ENCODE results near the gene DUSP6. TPM values are rescaled to one million over a fixed set of nuclear protein-coding genes. Genes with fewer than 3 reads are reported as not detected.

The DUSP6 gene
- total RNA-seq, 1 experiment from 2014 or later, result 20.3 TPM

- Histone ChIP-seq H3K27me3 (ENCODE audit: control insufficient read depth, insufficient read depth, low read length) (no peaks in the 10 kb centered on the region), H3K4me1 (ENCODE audit: control insufficient read depth, insufficient read depth, low read length) (peaks cover 2% of the 10 kb centered on the region; the same call in 1 of the 2 replicates), H3K4me3 (ENCODE audit: low read depth in 2 of 2, low read length in 2 of 2) (no peak overlapping the region), H3K36me3 (ENCODE audit: control insufficient read depth, insufficient read depth, low read length) (no peaks in the 10 kb centered on the region), H3K27ac (ENCODE audit: low read length) (no peak overlapping the region), H3K9me3 (ENCODE audit: control insufficient read depth, insufficient read depth, low read depth, low read length) (no peaks in the 10 kb centered on the region)
- TF ChIP-seq REST (IDR thresholded peaks at IDR 0.05; ENCODE audit: insufficient read depth in 1 of 2, low read depth in 2 of 2, low read length in 1 of 2) (no peak), CTCF (IDR thresholded peaks at IDR 0.05) (no peak), SIN3A (IDR thresholded peaks at IDR 0.05; ENCODE audit: borderline replicate concordance, insufficient read depth, low read depth, low read length) (no peak), POLR2AphosphoS5 (IDR thresholded peaks at IDR 0.05; ENCODE audit: low read depth, low read length) (no peak), TCF7L2 (IDR thresholded peaks at IDR 0.05; ENCODE audit: low read depth, low read length) (no peak)
- DNase-seq (ENCODE audit: low read depth, low spot score), result no peak
- ATAC-seq, result no peak
- ChIA-PET POLR2A (no interaction called here), CTCF (no interaction called here)
- no TSS peak for BruUV-seq (replicated peaks)
- in situ Hi-C loops (cut with HindIII; ENCODE audit: low pct_unique_long_range_greater_than_20kb, low sequenced_read_pairs), result no loop called here
- intact Hi-C loops (cut with micrococcal nuclease; ENCODE audit: unreplicated experiment), result no loop called here
These were observed 32.7 kb downstream of the DUSP6 start for GRCh38 chr12:89319606-89320005.

- intact Hi-C loops (cut with micrococcal nuclease; ENCODE audit: unreplicated experiment) (no loop called here), in situ Hi-C loops (cut with HindIII; ENCODE audit: low pct_unique_long_range_greater_than_20kb, low sequenced_read_pairs) (no loop called here)
- Histone ChIP-seq H3K9me3 (ENCODE audit: control insufficient read depth, insufficient read depth, low read depth, low read length) (no peaks in the 10 kb centered on the region), H3K27ac (ENCODE audit: low read length) (no peak overlapping the region), H3K27me3 (ENCODE audit: control insufficient read depth, insufficient read depth, low read length) (no peaks in the 10 kb centered on the region), H3K4me3 (ENCODE audit: low read depth in 2 of 2, low read length in 2 of 2) (no peak overlapping the region), H3K36me3 (ENCODE audit: control insufficient read depth, insufficient read depth, low read length) (no peaks in the 10 kb centered on the region), H3K4me1 (ENCODE audit: control insufficient read depth, insufficient read depth, low read length) (peaks cover 2% of the 10 kb centered on the region; the same call in 1 of the 2 replicates)
- ChIA-PET CTCF (no interaction called here), POLR2A (no interaction called here)
- no TSS peak for BruUV-seq (replicated peaks)
- TF ChIP-seq CTCF (IDR thresholded peaks at IDR 0.05) (no peak), POLR2AphosphoS5 (IDR thresholded peaks at IDR 0.05; ENCODE audit: low read depth, low read length) (no peak), SIN3A (IDR thresholded peaks at IDR 0.05; ENCODE audit: borderline replicate concordance, insufficient read depth, low read depth, low read length) (no peak), REST (IDR thresholded peaks at IDR 0.05; ENCODE audit: insufficient read depth in 1 of 2, low read depth in 2 of 2, low read length in 1 of 2) (no peak), TCF7L2 (IDR thresholded peaks at IDR 0.05; ENCODE audit: low read depth, low read length) (no peak)
- ATAC-seq, result no peak
- no peak for DNase-seq (ENCODE audit: low read depth, low spot score)
These were observed 33.2 kb downstream of the DUSP6 start for GRCh38 chr12:89319122-89319521.

Measured in Panc1 (cell line).